Motor neuron (in vitro differentiated cells): ENCODE results near the gene CEP57. TPM values are rescaled to one million over a fixed set of nuclear protein-coding genes. Genes with fewer than 3 reads are reported as not detected.
A peak's percentile ranks its signal among the peaks of the same experiment; 100 is the strongest.

Experiments
- ATAC-seq, 8 experiments: fragments of 200-7000 bp; cut with Tn5 transposase; replicated peaks in 6 of 8; 2 replicates each; pipeline ENCODE4 v1.8.0; 2021; ENCODE audit warnings: mild to moderate bottlenecking in 8 of 8, moderate library complexity in 8 of 8
- H3K27ac ChIP-seq, 2 donors: fragments of 250-450 bp; sonication (Bioruptor Pico); 2 replicates each; pipeline ENCODE4 v1.9.0; 2021; ENCODE audit warnings: antibody characterized with exemption in 2 of 2, mild to moderate bottlenecking in 2 of 2, moderate library complexity in 1 of 2
- H3K4me1 ChIP-seq, 2 donors: fragments of 250-450 bp; sonication (Bioruptor Pico); replicated peaks in 1 of 2; 2 replicates each; pipeline ENCODE4 v1.6.1; 2021; ENCODE audit warnings: antibody characterized with exemption in 2 of 2, mild to moderate bottlenecking in 2 of 2, moderate library complexity in 1 of 2
- H3K4me3 ChIP-seq, 5 donors: fragments of 250-450 bp; sonication (Bioruptor Pico); 2 replicates each; pipeline ENCODE4 v1.9.0; 2021; ENCODE audit warnings: antibody characterized with exemption in 5 of 5, mild to moderate bottlenecking in 5 of 5, moderate library complexity in 4 of 5
- WGBS, 10 experiments: fragments of 450-650 bp; shearing (Covaris generic); methylation state at CpG; one replicate each; pipeline ENCODE4 v1.0.0; 2022; 5-methylcytosine and 5-hydroxymethylcytosine counted together
- in situ Hi-C, 9 experiments: fragments of 400-800 bp; cut with MboI; loops; one replicate each; pipeline ENCODE4 v1.15.0; 2021; ENCODE audit warnings: low sequenced_read_pairs in 9 of 9, low pct_unique_long_range_greater_than_20kb in 2 of 9; ENCODE audit not compliant: unreplicated experiment in 9 of 9
- total RNA-seq, 8 experiments: library from RNA; unstranded; fragments of 300-600 nt; gene quantifications; 2 replicates each; pipeline versions ENCODE4 v1.2.3 to v1.2.4, GENCODE V29; 2022

Gene CEP57
- total RNA-seq: 10 to 100 TPM; 17.5 to 83.5 (median 62.2) TPM

DNA sequence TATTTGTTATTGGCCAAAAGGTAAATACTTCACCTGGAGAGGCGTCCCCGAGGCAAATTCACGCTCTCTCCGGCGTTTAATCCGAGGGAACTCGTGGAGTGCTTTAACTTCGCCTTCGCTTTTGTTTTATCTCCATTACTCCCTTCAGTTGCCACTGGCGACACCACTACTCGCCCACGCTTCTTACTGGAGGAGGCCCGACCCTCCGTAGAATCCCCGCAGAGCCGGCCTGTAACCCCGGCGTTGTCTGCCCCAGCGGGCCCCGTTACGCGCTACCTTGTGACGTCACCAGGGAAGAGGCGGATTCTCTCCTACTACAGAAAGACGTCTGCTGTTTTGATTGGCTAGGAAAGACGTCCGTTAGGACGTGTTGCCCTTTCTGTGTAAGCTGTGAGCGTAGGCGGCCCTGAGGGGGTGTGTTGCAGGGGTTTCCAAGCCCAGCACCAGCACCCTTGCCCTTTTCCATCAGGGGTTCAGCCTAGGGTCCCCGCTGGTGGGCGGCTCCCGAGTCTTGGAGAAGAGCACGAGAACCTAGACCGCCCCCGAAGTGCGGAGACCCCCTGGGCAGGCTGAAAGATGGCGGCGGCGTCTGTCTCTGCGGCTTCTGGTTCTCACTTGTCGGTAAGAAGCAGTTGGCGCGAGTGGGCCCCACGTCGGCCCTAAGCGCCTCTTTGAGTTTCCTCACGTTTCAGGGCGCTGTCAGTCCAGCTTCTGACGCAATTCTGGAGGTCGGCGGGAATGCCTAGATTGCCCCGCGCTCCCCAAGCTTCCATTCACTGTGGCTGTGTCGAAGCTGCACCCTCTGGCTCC lies at the start of gene CEP57:
CEP57 (plus strand) TSS at position 376 of the 810 bp plus-strand sequence; CDS start at position 577, 201 bp downstream.
- 0 to 2% (median 0%) methylated on average over 1 to 22 of the region's 55 CpGs; no CpG with 5 or more reads in 4 of the 10 experiments for WGBS, 10 experiments

DNA sequence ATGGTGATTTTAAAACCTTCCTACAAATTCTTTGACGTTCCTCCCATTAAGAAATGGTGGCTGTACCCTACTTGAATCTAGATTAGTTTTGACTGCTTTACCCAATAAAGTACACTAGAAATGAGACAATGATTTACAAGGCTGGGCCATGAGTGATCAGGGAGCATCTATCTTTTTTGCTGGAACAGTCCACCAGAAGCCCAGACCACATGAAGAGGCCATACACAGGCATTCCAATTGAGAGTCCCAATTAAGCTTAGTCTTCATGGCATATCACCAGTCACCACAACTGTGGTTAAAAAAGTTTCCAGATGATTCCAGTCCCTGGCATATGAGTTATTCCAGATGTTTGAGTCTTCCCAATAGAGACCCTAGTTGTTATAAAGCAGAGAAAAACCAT lies 40.2 kb upstream of the CEP57 start:
- H3K27ac ChIP-seq: no peak overlapping the region
- 33 to 75% (median 54%) methylated on average over 1 of the region's 1 CpG; no CpG with 5 or more reads in 2 of the 10 experiments for WGBS, 10 experiments
- H3K4me1 ChIP-seq: peaks cover 0 to 5% of the 10 kb centered on the region in 2 donors
- in situ Hi-C loops: loop anchor here in 5 of 9 experiments (25.0 kb wide), 4 partner anchors 588 to 1113 kb away; partner anchors contain the start of genes SRSF8 (in 2 of the 5), CWC15 (in 1 of the 5) and KDM4D (in 1 of the 5)
- no peak overlapping the region for H3K4me3 ChIP-seq
- no peak for ATAC-seq

More for the DNA sequence above, at the start of gene CEP57:
- peaks cover 2 to 15% of the 10 kb centered on the region in 2 donors for H3K4me1 ChIP-seq
- peak within 1 kb of the TSS; percentile 74 to 98 (median 89) for H3K4me3 ChIP-seq
- ATAC-seq: peak; percentile 63 to 75 (median 66)
- peak within 1 kb of the TSS; percentile 93 to 97 for H3K27ac ChIP-seq
- in situ Hi-C loops: no loop called here

DNA sequence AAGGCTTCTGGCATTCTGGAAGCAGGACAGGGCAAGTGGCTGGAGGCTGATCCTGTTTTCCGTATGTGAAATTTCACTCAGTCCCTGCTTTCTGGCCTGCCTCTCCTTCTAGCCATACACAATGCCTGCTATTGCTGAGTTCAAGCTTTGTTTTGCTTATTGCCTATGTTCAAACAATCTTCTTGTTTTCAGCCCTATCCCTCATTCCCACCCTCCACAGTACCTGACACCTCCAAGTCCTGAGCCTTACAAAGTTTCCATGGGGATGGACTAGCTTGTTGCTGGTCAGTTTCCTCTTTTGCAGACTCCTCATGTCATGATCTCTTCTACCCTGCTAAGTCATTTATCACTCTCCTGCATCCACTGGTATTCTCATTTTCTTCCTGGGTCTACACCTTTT lies 38.8 kb upstream of the CEP57 start:
- Histone ChIP-seq H3K4me1 (peaks cover 0 to 5% of the 10 kb centered on the region in 2 donors), H3K4me3 (no peak overlapping the region), H3K27ac (no peak overlapping the region)
- WGBS, 10 experiments: 30 to 100% (median 43%) methylated on average over 1 of the region's 1 CpG; no CpG with 5 or more reads in 5 of the 10 experiments
- ATAC-seq: peak in 3 of 8 experiments; percentile 27 to 95 (median 34)
- in situ Hi-C loops: loop anchor here in 5 of 9 experiments (25.0 kb wide), 4 partner anchors 589 to 1114 kb away; partner anchors contain the start of genes SRSF8 (in 2 of the 5), CWC15 (in 1 of the 5) and KDM4D (in 1 of the 5)

DNA sequence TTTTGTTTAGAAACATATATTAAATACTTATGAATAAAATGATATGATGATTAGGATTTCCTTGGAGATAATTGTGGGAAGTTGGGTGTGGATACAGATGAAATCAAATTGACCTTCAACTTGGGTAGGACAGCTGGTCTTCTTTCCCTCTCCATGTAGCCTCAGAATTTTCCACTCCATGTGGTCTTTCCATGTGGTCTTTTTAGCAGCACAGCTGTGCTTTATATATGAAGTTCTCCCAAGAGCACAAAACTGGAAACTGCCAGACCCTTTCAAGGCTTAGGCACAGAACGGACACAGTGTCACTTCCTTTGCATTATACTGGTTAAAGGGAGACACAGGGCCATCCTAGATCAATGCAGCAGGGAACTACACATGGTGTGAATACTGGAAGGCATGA lies 29.4 kb upstream of the CEP57 start:
- in situ Hi-C loops: loop anchor here in 6 of 9 experiments (10.0 to 25.0 kb wide), 5 partner anchors 599 to 1124 kb away; partner anchors contain the start of genes SRSF8 (in 2 of the 6), CWC15 (in 1 of the 6) and KDM4D (in 1 of the 6)
- Histone ChIP-seq H3K27ac (no peak overlapping the region), H3K4me3 (no peak overlapping the region), H3K4me1 (peaks cover 0 to 6% of the 10 kb centered on the region in 2 donors)
- ATAC-seq: no peak
- 67 to 100% (median 80%) methylated on average over 1 of the region's 1 CpG; no CpG with 5 or more reads in 5 of the 10 experiments for WGBS, 10 experiments

DNA sequence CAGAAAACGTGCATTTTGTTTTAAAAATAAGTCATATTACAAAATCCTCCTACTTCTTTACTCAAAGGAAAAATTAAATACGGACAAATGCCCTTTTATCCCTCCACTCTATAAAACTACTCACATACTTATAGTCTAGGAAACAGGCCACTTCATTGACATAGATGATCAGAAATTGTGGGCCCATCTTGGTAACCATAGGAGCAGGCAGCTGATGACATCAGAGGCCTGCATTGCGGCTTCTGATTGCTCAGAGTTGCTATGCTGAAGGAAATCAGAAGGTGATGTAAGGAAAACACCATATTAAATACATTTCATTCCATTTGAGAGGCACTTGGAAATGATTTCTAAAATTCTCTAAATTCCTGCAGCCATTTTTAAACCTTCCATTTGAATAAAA lies 27.8 kb upstream of the CEP57 start:
- 76 to 100% (median 88%) methylated on average over 1 to 3 of the region's 3 CpGs; no CpG with 5 or more reads in 1 of the 10 experiments for WGBS, 10 experiments
- in situ Hi-C loops: loop anchor here in 6 of 9 experiments (10.0 to 25.0 kb wide), 5 partner anchors 600 to 1125 kb away; partner anchors contain the start of genes SRSF8 (in 2 of the 6), CWC15 (in 1 of the 6) and KDM4D (in 1 of the 6)
- Histone ChIP-seq H3K4me3 (no peak overlapping the region), H3K4me1 (peaks cover 0 to 6% of the 10 kb centered on the region in 2 donors), H3K27ac (no peak overlapping the region)
- peak in 5 of 8 experiments; percentile 49 to 96 (median 93) for ATAC-seq

DNA sequence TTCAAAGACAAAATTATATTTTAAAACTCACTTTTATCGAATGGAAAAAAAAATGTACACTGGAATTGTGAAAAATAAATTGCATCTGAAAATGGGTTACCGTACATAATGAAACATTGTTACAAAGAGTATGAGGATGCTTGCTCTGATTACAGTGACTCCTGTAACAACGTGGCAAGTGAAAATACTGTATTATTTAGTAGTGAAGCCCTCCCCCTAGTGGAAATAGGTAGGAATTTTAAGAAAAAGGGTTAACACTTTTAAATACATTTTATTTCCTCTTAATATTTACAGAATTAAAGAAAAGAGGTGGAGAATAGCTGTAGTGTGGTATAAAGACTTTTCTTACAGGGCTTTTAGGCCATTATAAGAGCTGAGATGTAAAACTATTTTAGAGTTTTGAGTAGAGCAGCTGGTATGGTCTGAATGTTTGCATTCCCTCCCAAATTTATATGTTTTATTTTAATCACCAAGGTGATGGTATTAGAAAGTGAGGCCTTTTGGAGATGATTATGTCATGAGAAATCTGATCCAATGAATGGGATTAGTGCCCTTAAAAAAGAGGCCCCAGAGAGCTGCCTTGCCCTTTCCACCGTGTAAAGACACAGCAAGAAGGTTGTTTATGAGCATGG lies 25.9 kb upstream of the CEP57 start:
- 0 to 23% (median 4%) methylated on average over 1 to 4 of the region's 4 CpGs for WGBS, 10 experiments
- peak; percentile 59 to 79 (median 72) for ATAC-seq
- in situ Hi-C loops: loop anchor here in 6 of 9 experiments (10.0 to 25.0 kb wide), 5 partner anchors 602 to 1127 kb away; partner anchors contain the start of genes SRSF8 (in 2 of the 6), CWC15 (in 1 of the 6) and KDM4D (in 1 of the 6)

DNA sequence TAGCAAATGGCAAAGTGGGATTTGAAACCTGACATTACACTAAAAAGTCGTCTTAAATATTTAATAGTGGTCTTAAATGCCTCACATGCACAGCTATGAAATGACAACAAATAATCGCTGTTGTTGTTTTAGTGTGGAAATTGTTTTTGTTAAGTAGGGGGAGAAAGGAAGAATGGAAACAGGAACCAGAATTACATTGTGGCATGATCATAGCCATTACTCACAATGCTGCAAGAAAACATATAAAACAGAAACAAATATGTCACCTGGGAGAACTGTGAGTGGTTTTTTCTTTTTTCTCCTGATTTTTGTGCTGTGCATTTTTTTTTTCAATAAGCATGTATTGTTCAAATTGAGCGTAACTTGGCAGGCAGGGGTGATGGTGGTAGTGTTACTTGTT lies 23.6 kb upstream of the CEP57 start:
- WGBS, 10 experiments: 69 to 100% (median 83%) methylated on average over 1 to 3 of the region's 3 CpGs
- H3K4me3 ChIP-seq: no peak overlapping the region
- ATAC-seq: no peak
- H3K27ac ChIP-seq: no peak overlapping the region
- in situ Hi-C loops: loop anchor here in 6 of 9 experiments (10.0 to 25.0 kb wide), 5 partner anchors 604 to 1129 kb away; partner anchors contain the start of genes SRSF8 (in 2 of the 6), CWC15 (in 1 of the 6) and KDM4D (in 1 of the 6)
- peaks cover 0 to 6% of the 10 kb centered on the region in 2 donors for H3K4me1 ChIP-seq

More for the DNA sequence above, 25.9 kb upstream of the CEP57 start:
- Histone ChIP-seq H3K4me1 (peaks cover 0 to 6% of the 10 kb centered on the region in 2 donors), H3K27ac (no peak overlapping the region), H3K4me3 (no peak overlapping the region)

DNA sequence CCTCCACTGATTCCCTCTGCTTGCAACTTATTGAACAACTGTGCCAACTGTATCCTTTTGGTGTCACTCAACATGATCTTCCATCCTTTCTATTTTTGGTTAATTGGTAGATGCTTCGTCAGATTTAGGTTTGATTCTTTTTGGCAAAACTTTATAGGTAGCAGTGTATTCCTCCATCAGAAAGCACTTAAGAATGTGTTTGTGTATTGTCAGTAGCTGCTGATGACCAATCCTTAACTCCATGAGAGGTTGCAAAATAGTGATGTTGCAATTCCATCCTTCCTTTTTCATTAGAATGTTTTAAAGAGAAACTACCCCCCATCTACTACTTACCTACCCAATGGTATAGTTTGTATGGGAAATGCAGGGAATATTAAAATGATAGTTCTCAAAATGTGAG lies 22.8 kb upstream of the CEP57 start:
- Histone ChIP-seq H3K4me3 (no peak overlapping the region), H3K4me1 (peaks cover 0 to 3% of the 10 kb centered on the region in 2 donors), H3K27ac (no peak overlapping the region)
- 7 to 100% (median 88%) methylated on average over 1 of the region's 1 CpG; no CpG with 5 or more reads in 2 of the 10 experiments for WGBS, 10 experiments
- in situ Hi-C loops: loop anchor here in 6 of 9 experiments (10.0 to 25.0 kb wide), 5 partner anchors 605 to 1130 kb away; partner anchors contain the start of genes SRSF8 (in 2 of the 6), CWC15 (in 1 of the 6) and KDM4D (in 1 of the 6)
- ATAC-seq: peak in 2 of 8 experiments; percentile 51 to 61

DNA sequence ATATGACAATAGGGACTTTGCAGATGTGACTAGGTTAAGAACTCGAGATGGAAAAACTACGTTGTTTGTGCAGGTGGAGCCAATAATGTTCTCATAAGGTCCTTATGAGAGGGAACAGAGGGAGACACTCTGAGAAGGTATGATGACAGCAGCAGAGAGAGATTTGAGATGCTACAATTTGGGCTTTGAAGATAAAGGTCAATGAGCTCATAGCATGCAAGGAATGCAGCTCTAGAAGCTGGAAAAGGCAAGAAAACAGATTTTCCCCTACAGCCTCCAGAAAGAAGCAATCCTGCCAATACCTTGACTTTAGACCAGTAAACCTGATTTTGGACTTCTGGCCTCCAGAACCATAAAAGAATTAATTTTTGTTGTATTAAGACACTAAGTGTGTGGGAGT lies 21.8 kb upstream of the CEP57 start:
- Histone ChIP-seq H3K27ac (no peak overlapping the region), H3K4me3 (no peak overlapping the region), H3K4me1 (no peaks in the 10 kb centered on the region)
- ATAC-seq: no peak
- 67 to 100% (median 87%) methylated on average over 1 to 2 of the region's 2 CpGs; no CpG with 5 or more reads in 3 of the 10 experiments for WGBS, 10 experiments
- in situ Hi-C loops: loop anchor here in 6 of 9 experiments (10.0 to 25.0 kb wide), 5 partner anchors 606 to 1131 kb away; partner anchors contain the start of genes SRSF8 (in 2 of the 6), CWC15 (in 1 of the 6) and KDM4D (in 1 of the 6)

DNA sequence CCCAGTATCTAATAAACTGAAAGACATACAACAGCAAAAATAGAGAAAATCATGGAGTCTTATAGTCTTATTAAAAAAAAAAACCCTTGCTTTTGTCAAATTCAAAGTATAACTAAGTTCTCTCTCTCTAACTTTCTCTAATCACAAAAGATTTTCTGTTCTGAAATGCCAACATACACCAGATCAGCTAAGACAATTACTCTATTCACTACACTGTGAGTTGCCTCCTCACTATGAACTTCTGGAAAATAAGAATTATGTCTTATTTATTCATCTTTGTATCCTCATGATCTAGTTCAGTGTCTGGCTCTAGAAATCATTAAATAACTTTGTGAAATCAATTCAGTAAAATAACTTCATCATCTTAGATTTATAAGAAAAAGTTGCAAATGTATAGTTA lies 13.4 kb upstream of the CEP57 start:
- in situ Hi-C loops: no loop called here
- Histone ChIP-seq H3K4me3 (no peak overlapping the region), H3K4me1 (no peaks in the 10 kb centered on the region), H3K27ac (no peak overlapping the region)
- no peak for ATAC-seq

DNA sequence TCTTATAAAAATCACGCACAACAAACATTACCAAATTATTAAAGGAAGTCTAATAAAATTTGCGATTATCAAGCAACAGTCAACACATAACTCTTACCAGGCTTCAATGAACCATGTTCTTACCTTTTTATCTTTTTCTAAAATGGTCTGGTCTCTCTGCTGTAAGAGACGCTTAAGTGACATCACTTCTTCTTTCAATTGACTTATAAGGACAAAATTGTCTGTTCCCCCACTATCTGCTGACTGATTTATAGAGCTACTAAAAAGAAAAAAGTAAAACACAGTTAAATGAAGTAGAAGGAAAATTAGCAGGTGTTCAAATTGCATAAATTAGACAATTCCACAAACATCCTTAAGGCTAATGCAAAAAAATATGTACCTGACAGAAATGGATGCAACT lies 11.6 kb upstream of the CEP57 start:
- H3K27ac ChIP-seq: no peak overlapping the region
- in situ Hi-C loops: no loop called here
- no peaks in the 10 kb centered on the region for H3K4me1 ChIP-seq
- H3K4me3 ChIP-seq: no peak overlapping the region
- WGBS, 10 experiments: 86 to 100% (median 95%) methylated on average over 2 to 3 of the region's 3 CpGs; no CpG with 5 or more reads in 1 of the 10 experiments
- ATAC-seq: no peak

DNA sequence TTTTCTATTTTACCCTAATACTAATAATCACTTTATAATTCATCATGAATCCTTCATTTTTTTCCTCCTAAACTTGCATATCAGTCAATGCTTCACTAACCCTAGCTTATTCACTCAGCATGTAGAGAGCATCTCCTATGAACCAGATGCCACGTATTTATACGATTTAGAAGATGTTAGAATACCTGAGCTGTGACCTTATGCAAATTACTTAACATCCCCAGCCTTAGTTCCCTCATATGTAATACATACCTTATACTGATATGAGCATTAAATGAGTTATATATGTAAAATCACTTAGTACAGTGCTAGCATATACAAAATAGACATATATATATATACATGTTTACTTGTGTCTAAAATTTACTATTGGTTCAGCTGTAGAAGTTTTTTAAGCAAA lies 9.8 kb upstream of the CEP57 start:
- no peak for ATAC-seq
- WGBS, 10 experiments: 89 to 100% (median 100%) methylated on average over 2 of the region's 2 CpGs; no CpG with 5 or more reads in 1 of the 10 experiments
- no peaks in the 10 kb centered on the region for H3K4me1 ChIP-seq
- H3K27ac ChIP-seq: no peak overlapping the region
- H3K4me3 ChIP-seq: no peak overlapping the region
- in situ Hi-C loops: no loop called here
